GM13977 (cell line): ENCODE measurements around the gene KCNG1.

Experiments
- DNase-seq: peaks from one replicate; pipeline ENCODE4 v3.0.0; 2012; ENCODE audit warnings: low spot score
- CTCF ChIP-seq: IDR thresholded peaks from 2 replicates; pipeline ENCODE4 v1.5.1; 2012; ENCODE audit warnings: mild to moderate bottlenecking, control low read depth; ENCODE audit not compliant: insufficient read depth; ENCODE audit errors: extremely low read depth, missing control alignments
- in situ Hi-C: fragments of 300-500 bp; cut with MboI; formaldehyde crosslinking; loops from one replicate; pipeline ENCODE4 v1.12.0; 2022; ENCODE audit warnings: low sequenced_read_pairs, low pct_unique_long_range_greater_than_20kb, mixed read lengths, inconsistent platforms; ENCODE audit not compliant: unreplicated experiment

Gene KCNG1

GRCh38 chr20:51014797-51015722 lies 7.8 kb downstream of the KCNG1 start:
- DNase-seq, result peak; percentile 56
- TF ChIP-seq CTCF, result peak; percentile 65
- in situ Hi-C loops, result no loop called here

- no peak for DNase-seq
- TF ChIP-seq CTCF, result no peak
- in situ Hi-C loops, result no loop called here
Measured at GRCh38 chr20:51013577-51014330, 9.2 kb downstream of the KCNG1 start.

- no peak for DNase-seq
- in situ Hi-C loops, result no loop called here
- TF ChIP-seq CTCF, result no peak
Measured at GRCh38 chr20:51012357-51012756, 10.6 kb downstream of the KCNG1 start.

- in situ Hi-C loops, result no loop called here
Measured at GRCh38 chr20:51011479-51011878, 11.4 kb downstream of the KCNG1 start.

GRCh38 chr20:51010932-51011331 lies 12.0 kb downstream of the KCNG1 start:
- no peak for TF ChIP-seq CTCF
- DNase-seq, result no peak
- in situ Hi-C loops, result no loop called here

More at GRCh38 chr20:51011479-51011878, 11.4 kb downstream of the KCNG1 start:
- no peak for TF ChIP-seq CTCF
- DNase-seq, result no peak

GRCh38 chr20:51010043-51010365 lies 12.9 kb downstream of the KCNG1 start:
- TF ChIP-seq CTCF, result no peak
- in situ Hi-C loops, result no loop called here

More at GRCh38 chr20:51010043-51010365, 12.9 kb downstream of the KCNG1 start:
- no peak for DNase-seq
